Stomach (tissue), 9 donors: ENCODE results near the gene CPLANE2. TPM values are rescaled to one million over a fixed set of nuclear protein-coding genes. Genes with fewer than 3 reads are reported as not detected.
A peak's percentile ranks its signal among the peaks of the same experiment; 100 is the strongest.

ENCODE experiments used
- DNase-seq, 2 donors: peaks; one replicate each; pipeline versions ENCODE4 v3.0.0 to v3.0.0-alpha.2; 2013 to 2019
- H3K27ac ChIP-seq, 5 donors: fragments of 200-600 bp in 4 of 5; sonication (generic) in 4 of 5; one replicate each; pipeline ENCODE4 v1.5.1; 2013 to 2019; ENCODE audit warnings: mild to moderate bottlenecking in 1 of 5, moderate library complexity in 1 of 5
- H3K27me3 ChIP-seq, 3 donors: fragments of 200-600 bp; sonication (generic); one replicate each; pipeline ENCODE4 v1.5.1; 2017 to 2019; ENCODE audit warnings: mixed run types in 1 of 3
- H3K36me3 ChIP-seq, 4 donors: fragments of 200-600 bp; sonication (generic); 1 replicate in 3 of 4; 2 replicates in 1 of 4; pipeline ENCODE4 v1.5.1; 2016 to 2019
- H3K4me1 ChIP-seq, 4 donors: fragments of 200-600 bp; sonication (generic); one replicate each; pipeline ENCODE4 v1.5.1; 2016 to 2019
- H3K4me3 ChIP-seq, 4 donors: fragments of 200-600 bp; sonication (generic) in 3 of 4; one replicate each; pipeline ENCODE4 v1.5.1; 2016 to 2019; ENCODE audit warnings: mild to moderate bottlenecking in 1 of 4
- H3K9me3 ChIP-seq, 4 donors: fragments of 200-600 bp; sonication (generic); one replicate each; pipeline ENCODE4 v1.5.1; 2016 to 2019
- EP300 ChIP-seq: sonication (generic); formaldehyde crosslinking; IDR thresholded peaks from one replicate; pipeline ENCODE4 v1.6.1; 2017; ENCODE audit warnings: antibody characterized with exemption
- POLR2A ChIP-seq, 4 donors: fragments of 450-650 bp; IDR thresholded peaks; one replicate each; pipeline ENCODE4 v1.6.1; 2016; ENCODE audit warnings: antibody characterized with exemption in 4 of 4, control low read depth in 2 of 4, mild to moderate bottlenecking in 1 of 4, moderate library complexity in 1 of 4
- POLR2AphosphoS5 ChIP-seq, 3 donors: sonication (generic); formaldehyde crosslinking; IDR thresholded peaks; one replicate each; pipeline ENCODE4 v1.6.1; 2016; ENCODE audit warnings: antibody characterized with exemption in 3 of 3
- WGBS, 5 donors: extraction: QIAGEN DNeasy Blood & Tissue Kit in 3 of 5; methylation state at CpG; one replicate each; pipeline versions ENCODE4 v1.1.5 to v1.1.7; 2013 to 2018; 5-methylcytosine and 5-hydroxymethylcytosine counted together
- intact Hi-C: fragments of 100-400 bp; cut with DNase I; formaldehyde crosslinking; loops from one replicate; pipeline ENCODE4 v1.15.1; 2023; ENCODE audit warnings: low total_unique reads
- polyA plus RNA-seq, 3 donors: library from polyadenylated mRNA; stranded (reverse); fragments of 200-250 nt; gene quantifications; one replicate each; pipeline ENCODE4 v1.2.3, GENCODE V29; 2013
- total RNA-seq, 5 donors: library from RNA; depleted of rRNA; stranded (reverse); fragments of >200 nt; gene quantifications; one replicate each; pipeline versions ENCODE4 v1.1.0 to v1.2.3, GENCODE V29; 2014 to 2016
- TF ChIP-seq, protein P1 (sequence below), 7 experiments: fragments of 450-650 bp in 4 of 7; fragments of 200-600 bp in 3 of 7; sonication (generic) in 3 of 7; IDR thresholded peaks; one replicate each; pipeline ENCODE4 v1.5.1; 2016 to 2019; ENCODE audit warnings: antibody characterized with exemption in 7 of 7, control low read depth in 2 of 7, mild to moderate bottlenecking in 1 of 7
- donor health status: healthy with polysubstance abuse.
- donor health status: Bipolar disorder and iron deficiency.
- donor health status: healthy.

CPLANE2 gene
- total and polyA plus RNA-seq, 8 donors, result 0.45 to 18.8 (median 2.3) TPM; not detected in 1

DNA sequence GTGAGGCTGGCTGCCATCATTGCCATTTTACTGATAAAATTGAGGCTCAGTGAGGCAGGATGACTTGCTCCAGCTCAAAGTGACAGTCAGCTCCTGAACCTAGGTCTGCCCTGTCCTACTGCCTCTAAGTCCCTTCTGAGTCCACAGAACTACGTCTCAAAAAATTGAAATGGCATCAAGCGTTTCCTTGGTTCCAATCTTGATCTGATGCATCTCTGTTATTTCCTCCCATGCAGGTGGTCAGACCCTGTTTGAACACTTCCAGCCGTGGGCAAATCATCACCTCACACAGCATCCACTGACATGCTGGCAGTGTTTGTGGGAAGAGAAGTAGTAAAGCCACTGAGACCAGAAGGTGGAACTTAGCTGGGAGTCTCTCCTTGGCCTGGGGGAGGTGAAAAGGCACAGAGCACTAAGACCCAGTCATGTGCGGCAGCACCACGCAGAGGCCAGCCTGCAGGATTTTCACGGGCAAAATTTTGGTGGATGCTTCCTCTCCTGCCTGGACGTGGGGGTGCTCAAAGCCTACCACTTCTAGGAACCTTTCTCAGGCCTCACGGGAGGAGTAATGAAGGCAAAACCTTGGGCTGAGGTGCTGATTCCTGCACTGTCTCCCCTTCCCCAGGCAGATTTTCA is 7.8 kb upstream of the CPLANE2 start:
- Histone ChIP-seq H3K27me3 (no peaks in the 10 kb centered on the region), H3K36me3 (peaks cover 5 to 14% (median 9%) of the 10 kb centered on the region in 4 donors), H3K27ac (peak overlapping the region in 1 of 5 donors; percentile 57), H3K4me1 (peaks cover 31 to 55% (median 38%) of the 10 kb centered on the region in 4 donors), H3K9me3 (no peaks in the 10 kb centered on the region), H3K4me3 (no peak overlapping the region)
- WGBS, 5 donors, result 68 to 78% (median 74%) methylated on average over 6 to 8 of the region's 8 CpGs
- no peak for DNase-seq
- intact Hi-C loops, result loop anchor here (5.0 kb wide), 1 partner anchor 162 kb away; no protein-coding TSS in a partner anchor
- TF ChIP-seq POLR2A (IDR thresholded peaks at IDR 0.05) (no peak), EP300 (no peak), POLR2AphosphoS5 (IDR thresholded peaks at IDR 0.05) (no peak)
- TF ChIP-seq, protein P1, sequence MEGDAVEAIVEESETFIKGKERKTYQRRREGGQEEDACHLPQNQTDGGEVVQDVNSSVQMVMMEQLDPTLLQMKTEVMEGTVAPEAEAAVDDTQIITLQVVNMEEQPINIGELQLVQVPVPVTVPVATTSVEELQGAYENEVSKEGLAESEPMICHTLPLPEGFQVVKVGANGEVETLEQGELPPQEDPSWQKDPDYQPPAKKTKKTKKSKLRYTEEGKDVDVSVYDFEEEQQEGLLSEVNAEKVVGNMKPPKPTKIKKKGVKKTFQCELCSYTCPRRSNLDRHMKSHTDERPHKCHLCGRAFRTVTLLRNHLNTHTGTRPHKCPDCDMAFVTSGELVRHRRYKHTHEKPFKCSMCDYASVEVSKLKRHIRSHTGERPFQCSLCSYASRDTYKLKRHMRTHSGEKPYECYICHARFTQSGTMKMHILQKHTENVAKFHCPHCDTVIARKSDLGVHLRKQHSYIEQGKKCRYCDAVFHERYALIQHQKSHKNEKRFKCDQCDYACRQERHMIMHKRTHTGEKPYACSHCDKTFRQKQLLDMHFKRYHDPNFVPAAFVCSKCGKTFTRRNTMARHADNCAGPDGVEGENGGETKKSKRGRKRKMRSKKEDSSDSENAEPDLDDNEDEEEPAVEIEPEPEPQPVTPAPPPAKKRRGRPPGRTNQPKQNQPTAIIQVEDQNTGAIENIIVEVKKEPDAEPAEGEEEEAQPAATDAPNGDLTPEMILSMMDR (IDR thresholded peaks at IDR 0.05), result no peak

DNA sequence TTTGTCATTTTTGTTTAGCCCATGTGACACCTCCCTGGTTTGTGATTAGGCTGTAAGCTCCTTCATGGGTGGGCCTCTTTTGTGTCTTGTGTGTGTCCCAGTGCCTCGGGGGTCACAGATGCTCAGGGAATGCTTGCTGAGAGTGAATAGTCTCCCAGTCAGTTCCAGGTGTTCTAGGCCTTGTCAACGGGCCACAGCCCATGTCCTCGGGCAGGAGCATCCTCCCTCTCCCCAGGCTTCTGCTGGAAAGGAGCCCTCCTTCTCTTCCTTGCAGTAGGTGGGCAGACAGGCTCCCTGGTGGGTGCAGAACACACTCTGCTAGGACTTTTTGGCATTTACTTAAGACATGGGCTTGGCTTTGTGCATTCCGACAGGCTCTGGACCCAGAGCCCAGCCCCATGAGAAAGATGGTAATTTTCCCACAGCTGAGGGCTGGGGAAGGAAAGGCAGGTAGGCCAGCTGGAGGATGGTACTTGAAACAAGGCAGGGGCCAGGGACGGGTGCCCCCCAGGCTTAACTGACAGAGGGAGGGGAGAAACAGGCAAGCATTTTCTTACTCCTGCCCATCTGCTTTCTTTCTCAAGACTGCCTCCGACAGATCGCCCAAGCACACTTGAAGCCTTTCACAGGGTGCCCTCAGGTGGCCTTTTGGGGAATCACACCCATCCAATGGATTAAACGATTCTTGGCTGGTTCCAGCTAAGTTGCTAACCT is 7.1 kb upstream of the CPLANE2 start:
- Histone ChIP-seq H3K4me3 (no peak overlapping the region), H3K4me1 (peaks cover 24 to 48% (median 31%) of the 10 kb centered on the region in 4 donors), H3K27me3 (no peaks in the 10 kb centered on the region), H3K9me3 (no peaks in the 10 kb centered on the region), H3K27ac (peak overlapping the region in 1 of 5 donors; percentile 57), H3K36me3 (peaks cover 5 to 14% (median 9%) of the 10 kb centered on the region in 4 donors)
- 28 to 34% (median 32%) methylated on average over 8 of the region's 8 CpGs for WGBS, 5 donors
- TF ChIP-seq POLR2A (IDR thresholded peaks at IDR 0.05), result no peak
- TF ChIP-seq EP300, result no peak
- peak in 2 of 3 donors; percentile 40 to 88 for TF ChIP-seq POLR2AphosphoS5 (IDR thresholded peaks at IDR 0.05)
- TF ChIP-seq, protein P1 (IDR thresholded peaks at IDR 0.05), result peak in 5 of 7 experiments; percentile 71 to 91 (median 88)
- peak; percentile 89 to 94 for DNase-seq
- intact Hi-C loops, result loop anchor here (5.0 kb wide), 1 partner anchor 162 kb away; no protein-coding TSS in a partner anchor

DNA sequence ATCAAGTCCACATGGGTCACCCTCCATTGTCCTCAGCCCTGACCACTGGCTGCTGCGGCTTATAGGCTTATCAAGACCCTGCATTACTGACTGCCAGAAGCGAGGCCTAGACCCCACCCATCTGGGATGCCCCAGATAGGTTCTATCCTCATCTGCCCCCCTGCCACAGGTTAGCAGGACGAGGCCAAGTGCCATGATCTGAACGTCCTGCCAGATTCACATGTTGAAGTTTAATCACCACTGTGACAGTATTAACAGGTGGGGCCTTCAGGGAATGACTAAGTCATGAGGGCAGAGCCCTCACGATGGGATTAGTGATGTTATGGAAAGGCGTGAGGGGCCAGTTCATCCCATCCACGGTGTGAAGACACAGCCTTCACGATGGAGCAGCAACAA is 6.2 kb upstream of the CPLANE2 start:
- Histone ChIP-seq H3K27me3 (no peaks in the 10 kb centered on the region), H3K4me1 (peaks cover 16 to 39% (median 23%) of the 10 kb centered on the region in 4 donors), H3K4me3 (no peak overlapping the region), H3K36me3 (peaks cover 5 to 14% (median 9%) of the 10 kb centered on the region in 4 donors), H3K27ac (no peak overlapping the region), H3K9me3 (no peaks in the 10 kb centered on the region)
- no peak for DNase-seq
- WGBS, 5 donors, result 67 to 75% (median 68%) methylated on average over 4 to 8 of the region's 8 CpGs
- TF ChIP-seq EP300, result no peak
- TF ChIP-seq POLR2AphosphoS5 (IDR thresholded peaks at IDR 0.05), result no peak
- TF ChIP-seq, protein P1 (IDR thresholded peaks at IDR 0.05), result no peak
- no peak for TF ChIP-seq POLR2A (IDR thresholded peaks at IDR 0.05)
- intact Hi-C loops, result loop anchor here (5.0 kb wide), 1 partner anchor 161 kb away; no protein-coding TSS in a partner anchor

DNA sequence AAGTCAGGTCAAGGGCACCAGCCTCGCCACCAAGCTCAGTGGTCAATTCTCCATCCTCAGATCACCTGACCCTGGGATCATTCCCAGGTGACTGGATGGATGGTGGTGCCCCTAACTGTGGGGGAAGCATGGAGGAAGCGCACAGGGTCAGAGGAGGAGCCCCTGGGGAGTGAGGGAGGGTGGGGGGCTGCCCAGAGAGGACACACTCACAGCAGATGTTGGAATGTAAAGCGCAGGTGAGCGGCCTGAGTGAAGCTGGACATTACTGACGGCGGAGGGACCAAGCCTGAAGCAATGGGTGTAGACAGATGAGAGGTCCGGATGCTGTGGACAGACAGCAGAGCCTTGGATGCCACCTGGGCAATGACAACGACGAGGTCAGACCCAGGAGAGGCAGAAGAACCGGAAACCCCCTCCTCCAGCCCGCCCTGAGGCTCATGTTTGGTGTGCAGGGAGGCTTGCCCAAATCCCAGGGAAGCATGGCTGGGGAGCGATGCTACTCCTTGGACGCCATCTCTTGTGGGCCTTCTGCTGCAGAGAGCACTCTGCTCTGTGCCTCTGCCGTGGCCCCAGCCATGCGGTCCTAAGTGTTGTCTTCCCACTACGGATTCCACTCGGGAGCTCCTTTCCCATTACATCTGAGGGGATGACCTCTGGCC is 5.7 kb upstream of the CPLANE2 start:
- Histone ChIP-seq H3K4me3 (no peak overlapping the region), H3K9me3 (no peaks in the 10 kb centered on the region), H3K27me3 (no peaks in the 10 kb centered on the region), H3K36me3 (peaks cover 5 to 14% (median 9%) of the 10 kb centered on the region in 4 donors), H3K4me1 (peaks cover 13 to 39% (median 22%) of the 10 kb centered on the region in 4 donors), H3K27ac (no peak overlapping the region)
- 81 to 88% (median 84%) methylated on average over 16 to 17 of the region's 17 CpGs for WGBS, 5 donors
- TF ChIP-seq, protein P1 (IDR thresholded peaks at IDR 0.05), result no peak
- TF ChIP-seq EP300 (no peak), POLR2A (IDR thresholded peaks at IDR 0.05) (no peak), POLR2AphosphoS5 (IDR thresholded peaks at IDR 0.05) (no peak)
- intact Hi-C loops, result loop anchor here (5.0 kb wide), 1 partner anchor 160 kb away; no protein-coding TSS in a partner anchor
- no peak for DNase-seq
